Loucy (cell line): ENCODE measurements around the gene ZDHHC13.
"Not testable (repeated sequence)": the region's sequence is repeated elsewhere in the genome, so short reads cannot be mapped to it uniquely, and the experiment has no call there.

Source experiments
- H2AFZ ChIP-seq: fragments of 200-600 bp; sonication (generic); 2 replicates; pipeline ENCODE4 v1.6.0; 2016; ENCODE audit warnings: antibody characterized with exemption, mild to moderate bottlenecking, low read length, moderate library complexity
- H3F3A ChIP-seq: fragments of 200-600 bp; 2 replicates; pipeline ENCODE4 v1.6.0; 2016; ENCODE audit warnings: antibody characterized with exemption, low read depth, mild to moderate bottlenecking
- H3K27me3 ChIP-seq: fragments of 200-600 bp; sonication (generic); 2 replicates; pipeline ENCODE4 v1.6.1; 2014; ENCODE audit warnings: low read length, mild to moderate bottlenecking; ENCODE audit not compliant: insufficient read depth, poor library complexity, severe bottlenecking
- H3K36me3 ChIP-seq: fragments of 200-600 bp; sonication (generic); 2 replicates; pipeline ENCODE4 v1.6.1; 2016; ENCODE audit warnings: low read length; ENCODE audit not compliant: insufficient read depth
- H3K4me1 ChIP-seq: fragments of 200-600 bp; sonication (generic); 2 replicates; pipeline ENCODE4 v1.5.1; 2014; ENCODE audit warnings: low read length, mild to moderate bottlenecking; ENCODE audit not compliant: insufficient read depth, poor library complexity, severe bottlenecking
- H3K4me2 ChIP-seq: fragments of 200-600 bp; sonication (generic); 2 replicates; pipeline ENCODE4 v1.6.0; 2014; ENCODE audit warnings: antibody characterized with exemption, low read length, low read depth, mild to moderate bottlenecking; ENCODE audit not compliant: poor library complexity, severe bottlenecking
- H3K4me3 ChIP-seq: fragments of 200-600 bp; sonication (generic); 2 replicates; pipeline ENCODE4 v1.5.1; 2014; ENCODE audit warnings: low read length, mild to moderate bottlenecking, mixed read lengths; ENCODE audit not compliant: poor library complexity, severe bottlenecking
- H3K79me2 ChIP-seq: fragments of 200-600 bp; sonication (generic); 2 replicates; pipeline ENCODE4 v1.6.1; 2014; ENCODE audit warnings: low read length; ENCODE audit not compliant: insufficient read depth
- H3K9ac ChIP-seq: fragments of 200-600 bp; sonication (generic); 2 replicates; pipeline ENCODE4 v1.6.0; 2014; ENCODE audit warnings: mild to moderate bottlenecking, low read depth, low read length, moderate library complexity; ENCODE audit not compliant: poor library complexity, severe bottlenecking
- H3K9me2 ChIP-seq: fragments of 200-600 bp; sonication (generic); replicated peaks from 2 replicates; pipeline ENCODE4 v1.6.1; 2016; ENCODE audit warnings: low read depth, low read length, mixed read lengths
- H3K9me3 ChIP-seq: fragments of 200-600 bp; sonication (generic); 2 replicates; pipeline ENCODE4 v1.6.1; 2014; ENCODE audit warnings: mild to moderate bottlenecking, antibody characterized with exemption, low read length, low read depth; ENCODE audit not compliant: insufficient read depth
- H4K20me1 ChIP-seq: fragments of 200-600 bp; sonication (generic); 2 replicates; pipeline ENCODE4 v1.6.0; 2014; ENCODE audit warnings: antibody characterized with exemption, low read length, mild to moderate bottlenecking; ENCODE audit not compliant: insufficient read depth, poor library complexity, severe bottlenecking
- CTCF ChIP-seq: fragments of 200-600 bp; sonication (generic); conservative IDR thresholded peaks from 2 replicates; pipeline ENCODE4 v1.5.1; 2014; ENCODE audit warnings: mild to moderate bottlenecking, antibody characterized with exemption, low read length
- EZH2phosphoT487 ChIP-seq: fragments of 200-600 bp; IDR thresholded peaks from 2 replicates; pipeline ENCODE4 v1.6.1; 2018; ENCODE audit warnings: antibody characterized with exemption, mild to moderate bottlenecking, moderate library complexity, borderline replicate concordance

Gene ZDHHC13

DNA sequence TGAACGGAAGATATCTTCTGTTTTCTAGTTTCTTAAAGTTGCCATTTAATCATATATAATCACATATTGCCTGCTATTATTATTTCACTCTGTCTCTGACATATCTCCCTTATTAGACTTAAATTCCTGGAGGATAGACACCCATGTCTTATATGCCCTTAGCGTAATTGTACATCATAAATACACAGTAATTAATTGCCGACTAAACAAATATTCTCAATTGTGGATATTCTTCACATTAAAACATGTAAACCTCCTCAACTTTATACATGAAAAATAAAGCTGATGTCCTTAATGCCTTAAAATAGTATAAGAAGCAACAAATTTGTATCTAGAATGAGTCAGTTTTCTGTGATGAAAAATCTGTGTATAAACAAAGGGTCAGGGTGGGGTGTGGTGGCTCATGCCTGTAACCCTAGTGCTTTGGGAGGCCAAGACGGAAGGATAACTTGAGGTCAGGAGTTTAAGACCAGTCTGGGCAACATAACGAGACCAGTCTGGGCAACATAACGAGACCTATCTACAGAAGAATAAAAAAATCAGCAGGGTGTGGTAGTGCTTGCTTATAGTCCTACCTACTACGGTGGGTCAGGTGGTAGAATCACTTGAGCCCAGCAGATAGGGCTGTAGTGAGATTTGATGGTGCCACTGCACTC is 6.1 kb downstream of the ZDHHC13 start:
- H3K9me3 ChIP-seq: no peaks in the 10 kb centered on the region
- no peak overlapping the region for H3K9ac ChIP-seq
- TF ChIP-seq EZH2phosphoT487: no peak
- TF ChIP-seq CTCF: no peak
- H4K20me1 ChIP-seq: peaks cover 48% of the 10 kb centered on the region
- H3K4me1 ChIP-seq: peaks cover 53% of the 10 kb centered on the region
- no peaks in the 10 kb centered on the region for H3K9me2 ChIP-seq
- H3K4me3 ChIP-seq: peak overlapping the region; percentile 19
- peaks cover 12% of the 10 kb centered on the region; the same call in 1 of the 2 replicates for H3K36me3 ChIP-seq
- peaks cover 73% of the 10 kb centered on the region for H3K79me2 ChIP-seq
- H3K27me3 ChIP-seq: no peaks in the 10 kb centered on the region
- H3F3A ChIP-seq: peaks cover 3% of the 10 kb centered on the region; the same call in 1 of the 2 replicates
- peak overlapping the region; percentile 85 for H3K4me2 ChIP-seq
- H2AFZ ChIP-seq: no peak overlapping the region

DNA sequence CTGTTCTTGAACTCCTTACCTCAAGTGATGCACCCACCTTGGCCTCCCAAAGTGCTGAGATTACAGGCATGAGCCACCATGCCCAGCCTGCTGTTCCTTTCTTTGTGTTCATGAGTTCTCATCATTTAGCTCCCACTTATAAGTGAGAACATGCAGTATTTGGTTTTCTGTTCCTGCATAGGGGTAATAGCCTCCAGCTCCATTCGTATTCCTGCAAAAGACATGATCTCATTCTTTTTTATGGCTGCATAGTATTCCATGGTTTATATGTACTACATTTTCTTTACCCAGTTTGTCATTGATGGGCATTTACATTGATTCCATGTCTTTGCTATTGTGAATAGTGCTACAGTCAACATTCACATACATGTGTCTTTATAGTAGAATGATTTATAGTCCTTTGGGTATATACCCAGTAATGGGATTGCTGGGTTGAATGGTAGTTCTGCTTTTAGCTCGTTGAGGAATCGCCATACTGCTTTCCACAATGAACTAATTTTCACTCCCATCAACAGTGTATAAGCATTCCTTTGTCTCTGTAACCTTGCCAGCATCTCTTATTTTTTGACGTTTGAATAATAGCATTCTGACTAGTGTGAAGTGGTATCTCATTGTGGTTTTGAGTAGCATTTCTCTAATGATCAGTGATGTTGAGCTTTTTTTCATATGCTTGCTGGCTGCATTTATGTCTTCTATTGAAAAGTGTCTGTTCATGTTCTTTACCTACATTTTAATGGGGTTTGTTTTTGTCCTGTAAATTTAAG is 9.8 kb downstream of the ZDHHC13 start:
- H3K4me3 ChIP-seq, H3F3A ChIP-seq, H2AFZ ChIP-seq, H3K9me2 ChIP-seq, H3K9me3 ChIP-seq, H3K9ac ChIP-seq, H3K4me2 ChIP-seq, H3K27me3 ChIP-seq: not testable (repeated sequence)
- Histone ChIP-seq H3K36me3 (peaks cover 12% of the 10 kb centered on the region; the same call in 1 of the 2 replicates), H4K20me1 (peaks cover 14% of the 10 kb centered on the region), H3K79me2 (peaks cover 64% of the 10 kb centered on the region), H3K4me1 (peaks cover 17% of the 10 kb centered on the region)

- H3K4me2 ChIP-seq: no peak overlapping the region
- no peaks in the 10 kb centered on the region for H4K20me1 ChIP-seq
- H3F3A ChIP-seq: no peaks in the 10 kb centered on the region
- H3K9me2 ChIP-seq: no peaks in the 10 kb centered on the region
- H2AFZ ChIP-seq: no peak overlapping the region
- no peak overlapping the region for H3K9ac ChIP-seq
- H3K36me3 ChIP-seq: peaks cover 13% of the 10 kb centered on the region
- H3K9me3 ChIP-seq: no peaks in the 10 kb centered on the region
- TF ChIP-seq CTCF (no peak), EZH2phosphoT487 (no peak)
- peaks cover 29% of the 10 kb centered on the region for H3K79me2 ChIP-seq
- no peak overlapping the region for H3K4me3 ChIP-seq
- no peaks in the 10 kb centered on the region for H3K4me1 ChIP-seq
- H3K27me3 ChIP-seq: no peaks in the 10 kb centered on the region
These were observed 17.0 kb downstream of the ZDHHC13 start for GRCh38 chr11:19134004-19134403.

- H4K20me1 ChIP-seq, H3K4me2 ChIP-seq, H3K79me2 ChIP-seq, H3K9me2 ChIP-seq, H2AFZ ChIP-seq, H3K4me3 ChIP-seq, H3F3A ChIP-seq, H3K4me1 ChIP-seq, H3K27me3 ChIP-seq, H3K9ac ChIP-seq, H3K9me3 ChIP-seq: not testable (repeated sequence)
- H3K36me3 ChIP-seq: peaks cover 13% of the 10 kb centered on the region
These were observed 19.9 kb downstream of the ZDHHC13 start for GRCh38 chr11:19136884-19137283.
